Esophagus muscularis mucosa (tissue), 4 donors: Measurements from ENCODE around the gene CYP4F22.

ENCODE experiments used
- EP300 ChIP-seq: sonication (generic); formaldehyde crosslinking; IDR thresholded peaks from one replicate; pipeline ENCODE4 v1.6.1; 2017; ENCODE audit warnings: antibody characterized with exemption
- POLR2AphosphoS5 ChIP-seq, 2 donors: sonication (generic); formaldehyde crosslinking; IDR thresholded peaks; one replicate each; pipeline ENCODE4 v1.6.1; 2017; ENCODE audit warnings: antibody characterized with exemption in 2 of 2
- TF ChIP-seq, protein P1 (sequence below), 3 experiments: fragments of 200-600 bp in 2 of 3; fragments of 450-650 bp in 1 of 3; sonication (generic) in 2 of 3; IDR thresholded peaks; one replicate each; pipeline ENCODE4 v1.5.1; 2017 to 2019; ENCODE audit warnings: antibody characterized with exemption in 3 of 3, mild to moderate bottlenecking in 2 of 3, moderate library complexity in 1 of 3

DNA sequence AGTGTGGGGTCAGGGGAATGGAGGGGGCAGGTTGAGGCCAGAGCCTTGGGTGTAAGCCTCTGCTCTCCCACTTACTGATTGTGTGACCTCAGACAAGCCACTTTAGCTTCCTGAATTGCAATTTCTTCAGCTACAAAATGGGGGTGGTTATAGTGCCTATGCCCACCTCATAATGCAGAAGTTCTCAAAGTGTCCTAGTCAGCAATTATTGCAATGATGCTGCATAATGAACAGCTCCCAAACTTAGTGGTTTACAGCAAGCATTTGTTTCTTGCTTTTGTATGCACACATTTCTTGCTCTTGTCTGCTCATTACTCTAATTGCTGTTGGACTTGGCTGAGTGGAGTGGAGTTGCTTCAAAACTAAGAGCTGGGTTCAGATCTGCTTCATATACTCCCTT lies 36.0 kb downstream of the CYP4F22 start:
- TF ChIP-seq, protein P1, sequence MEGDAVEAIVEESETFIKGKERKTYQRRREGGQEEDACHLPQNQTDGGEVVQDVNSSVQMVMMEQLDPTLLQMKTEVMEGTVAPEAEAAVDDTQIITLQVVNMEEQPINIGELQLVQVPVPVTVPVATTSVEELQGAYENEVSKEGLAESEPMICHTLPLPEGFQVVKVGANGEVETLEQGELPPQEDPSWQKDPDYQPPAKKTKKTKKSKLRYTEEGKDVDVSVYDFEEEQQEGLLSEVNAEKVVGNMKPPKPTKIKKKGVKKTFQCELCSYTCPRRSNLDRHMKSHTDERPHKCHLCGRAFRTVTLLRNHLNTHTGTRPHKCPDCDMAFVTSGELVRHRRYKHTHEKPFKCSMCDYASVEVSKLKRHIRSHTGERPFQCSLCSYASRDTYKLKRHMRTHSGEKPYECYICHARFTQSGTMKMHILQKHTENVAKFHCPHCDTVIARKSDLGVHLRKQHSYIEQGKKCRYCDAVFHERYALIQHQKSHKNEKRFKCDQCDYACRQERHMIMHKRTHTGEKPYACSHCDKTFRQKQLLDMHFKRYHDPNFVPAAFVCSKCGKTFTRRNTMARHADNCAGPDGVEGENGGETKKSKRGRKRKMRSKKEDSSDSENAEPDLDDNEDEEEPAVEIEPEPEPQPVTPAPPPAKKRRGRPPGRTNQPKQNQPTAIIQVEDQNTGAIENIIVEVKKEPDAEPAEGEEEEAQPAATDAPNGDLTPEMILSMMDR (IDR thresholded peaks at IDR 0.05), result no peak
- no peak for TF ChIP-seq EP300
- no peak for TF ChIP-seq POLR2AphosphoS5 (IDR thresholded peaks at IDR 0.05)
